Measurements from ENCODE around the gene CDSN.
"Not testable (repeated sequence)": the region's sequence is repeated elsewhere in the genome, so short reads cannot be mapped to it uniquely, and the experiment has no call there.

Gene CDSN

GRCh38 chr6:31120151-31120915, at the start of gene CDSN:
Gene CDSN, minus strand, starts transcription at chr6:31120446. Its CDS starts 27 bp downstream, at chr6:31120419.
- no peak for DNase-seq (ENCODE audit: low spot score)

GRCh38 chr6:31169123-31169857, 49.0 kb upstream of the CDSN start:
- no peak for DNase-seq (ENCODE audit: low spot score)

GRCh38 chr6:31168606-31169005, 48.4 kb upstream of the CDSN start:
- DNase-seq (ENCODE audit: low spot score): no peak

- no peak for DNase-seq (ENCODE audit: low spot score)
Measured at GRCh38 chr6:31165986-31166385, 45.7 kb upstream of the CDSN start.

- DNase-seq (ENCODE audit: low spot score): peak; percentile 54
Measured at GRCh38 chr6:31165064-31165832, 45.0 kb upstream of the CDSN start.

- not testable (repeated sequence) for DNase-seq (ENCODE audit: low spot score)
Measured at GRCh38 chr6:31164475-31165063, 44.3 kb upstream of the CDSN start.

- no peak for DNase-seq (ENCODE audit: low spot score)
Measured at GRCh38 chr6:31163922-31164321, 43.7 kb upstream of the CDSN start.

GRCh38 chr6:31162463-31163165, 42.4 kb upstream of the CDSN start:
- no peak for DNase-seq (ENCODE audit: low spot score)

GRCh38 chr6:31161216-31162126, 41.2 kb upstream of the CDSN start:
- no peak for DNase-seq (ENCODE audit: low spot score)

GRCh38 chr6:31158863-31159855, 38.9 kb upstream of the CDSN start:
- DNase-seq (ENCODE audit: low spot score): peak; percentile 58

- DNase-seq (ENCODE audit: low spot score): peak; percentile 100
Measured at GRCh38 chr6:31158140-31158862, 38.1 kb upstream of the CDSN start, which contains the start of gene TCF19. Gene TCF19, plus strand, starts transcription at chr6:31158589. Its CDS starts 881 bp downstream, at chr6:31159470.

- no peak for DNase-seq (ENCODE audit: low spot score)
Measured at GRCh38 chr6:31157513-31158139, 37.4 kb upstream of the CDSN start, which contains the start of gene CCHCR1. Gene CCHCR1, minus strand, starts transcription at chr6:31157802. Its CDS starts 202 bp downstream, at chr6:31157600.

GRCh38 chr6:31156641-31157040, 36.4 kb upstream of the CDSN start:
- DNase-seq (ENCODE audit: low spot score): no peak

GRCh38 chr6:31154436-31154835, 34.2 kb upstream of the CDSN start:
- no peak for DNase-seq (ENCODE audit: low spot score)

GRCh38 chr6:31152781-31153180, 32.5 kb upstream of the CDSN start:
- DNase-seq (ENCODE audit: low spot score): no peak

- DNase-seq (ENCODE audit: low spot score): no peak
Measured at GRCh38 chr6:31149827-31150447, 29.7 kb upstream of the CDSN start.

- DNase-seq (ENCODE audit: low spot score): no peak
Measured at GRCh38 chr6:31145386-31145785, 25.1 kb upstream of the CDSN start.

All from germinal center (tissue), 1 donor.